GM23338 (cell line): Measurements from ENCODE around the gene PSMD2. TPM values are rescaled to one million over a fixed set of nuclear protein-coding genes. Genes with fewer than 3 reads are reported as not detected.

Experiments
- ATAC-seq: fragments of 200-7000 bp; cut with Tn5 transposase; 3 replicates; pipeline ENCODE4 v1.9.1; 2020
- DNase-seq: peaks from one replicate; pipeline ENCODE4 v3.0.0-alpha.2; 2015; ENCODE audit warnings: low spot score
- H2AFZ ChIP-seq: fragments of 200-600 bp; sonication (generic); 2 replicates; pipeline ENCODE4 v1.8.0; 2016; ENCODE audit warnings: antibody characterized with exemption, mild to moderate bottlenecking, moderate library complexity
- H3F3A ChIP-seq: fragments of 200-600 bp; sonication (generic); replicated peaks from 2 replicates; pipeline ENCODE4 v1.8.0; 2017; ENCODE audit warnings: antibody characterized with exemption, mixed run types, low read depth
- H3K27ac ChIP-seq: fragments of 200-600 bp; sonication (generic); 2 replicates; pipeline ENCODE4 v1.6.1; 2016; ENCODE audit warnings: low read depth
- H3K27me3 ChIP-seq: fragments of 200-600 bp; sonication (generic); 2 replicates; pipeline ENCODE4 v1.8.0; 2016; ENCODE audit warnings: mild to moderate bottlenecking, mixed run types, moderate library complexity; ENCODE audit not compliant: insufficient read depth
- H3K36me3 ChIP-seq: fragments of 200-600 bp; sonication (generic); 2 replicates; pipeline ENCODE4 v1.8.0; 2016; ENCODE audit warnings: mild to moderate bottlenecking; ENCODE audit not compliant: insufficient read depth
- H3K4me1 ChIP-seq: fragments of 200-600 bp; sonication (generic); 2 replicates; pipeline ENCODE4 v1.8.0; 2016; ENCODE audit warnings: mild to moderate bottlenecking, moderate library complexity; ENCODE audit not compliant: insufficient read depth
- H3K4me2 ChIP-seq: fragments of 200-600 bp; sonication (generic); 2 replicates; pipeline ENCODE4 v1.7.1; 2017; ENCODE audit warnings: mixed run types
- H3K4me3 ChIP-seq: fragments of 200-600 bp; sonication (generic); 2 replicates; pipeline ENCODE4 v1.6.1; 2016; ENCODE audit warnings: mixed run types
- H3K79me2 ChIP-seq: fragments of 200-600 bp; sonication (generic); replicated peaks from 2 replicates; pipeline ENCODE4 v1.8.0; 2017; ENCODE audit warnings: mild to moderate bottlenecking; ENCODE audit not compliant: insufficient read depth
- H3K9me2 ChIP-seq: fragments of 200-600 bp; sonication (generic); 2 replicates; pipeline ENCODE4 v1.8.0; 2017; ENCODE audit not compliant: insufficient read depth
- H4K20me1 ChIP-seq: fragments of 200-600 bp; sonication (generic); replicated peaks from 2 replicates; pipeline ENCODE4 v1.8.0; 2017; ENCODE audit warnings: mild to moderate bottlenecking; ENCODE audit not compliant: insufficient read depth
- H3K27ac Mint-ChIP-seq: 2 replicates; pipeline ENCODE4 v1.8.0; 2020; ENCODE audit warnings: inconsistent platforms, mild to moderate bottlenecking, moderate library complexity, mixed read lengths
- H3K27me3 Mint-ChIP-seq: 3 replicates; pipeline ENCODE4 v1.8.0; 2022; ENCODE audit warnings: low read depth, mild to moderate bottlenecking, moderate library complexity, mixed read lengths, inconsistent platforms; ENCODE audit not compliant: insufficient read depth, poor library complexity
- H3K36me3 Mint-ChIP-seq: 3 replicates; pipeline ENCODE4 v1.8.0; 2021; ENCODE audit warnings: low read depth, mild to moderate bottlenecking, inconsistent platforms, moderate library complexity, mixed read lengths
- H3K4me1 Mint-ChIP-seq: 3 replicates; pipeline ENCODE4 v1.8.0; 2020; ENCODE audit warnings: mild to moderate bottlenecking, inconsistent platforms, mixed read lengths
- H3K4me3 Mint-ChIP-seq: 3 replicates; pipeline ENCODE4 v1.8.0; 2021; ENCODE audit warnings: moderate library complexity, mild to moderate bottlenecking, inconsistent platforms, mixed read lengths
- H3K9me3 Mint-ChIP-seq: 3 replicates; pipeline ENCODE4 v1.8.0; 2020; ENCODE audit warnings: moderate library complexity, mild to moderate bottlenecking, inconsistent platforms, mixed read lengths
- CREB1 ChIP-seq: fragments of 250-450 bp; sonication (Bioruptor Pico); IDR thresholded peaks from 2 replicates; pipeline ENCODE4 v1.5.0; 2020; ENCODE audit warnings: low read depth, mild to moderate bottlenecking, moderate library complexity
- ETS1 ChIP-seq: IDR thresholded peaks from 2 replicates; pipeline ENCODE4 v1.6.1; 2016; ENCODE audit warnings: antibody characterized with exemption
- EZH2 ChIP-seq: fragments of 200-600 bp; sonication (generic); IDR thresholded peaks from one replicate; pipeline ENCODE4 v1.8.0; 2017; ENCODE audit warnings: antibody characterized with exemption, mild to moderate bottlenecking, low read depth; ENCODE audit not compliant: unreplicated experiment
- EZH2phosphoT487 ChIP-seq: fragments of 200-600 bp; sonication (generic); IDR thresholded peaks from one replicate; pipeline ENCODE4 v1.8.1; 2018; ENCODE audit warnings: antibody characterized with exemption; ENCODE audit not compliant: unreplicated experiment
- NANOG ChIP-seq: IDR thresholded peaks from 2 replicates; pipeline ENCODE4 v1.6.1; 2016; ENCODE audit warnings: antibody characterized with exemption, borderline replicate concordance
- POLR2AphosphoS5 ChIP-seq: IDR thresholded peaks from 2 replicates; pipeline ENCODE4 v1.6.1; 2016; ENCODE audit warnings: antibody characterized with exemption, low read depth
- STAT1 ChIP-seq: IDR thresholded peaks from one replicate; pipeline ENCODE4 v1.6.1; 2016; ENCODE audit warnings: antibody characterized with exemption; ENCODE audit not compliant: unreplicated experiment
- ZNF114 ChIP-seq: fragments of 250-450 bp; sonication (Bioruptor Pico); IDR thresholded peaks from 2 replicates; pipeline ENCODE4 v1.5.0; 2020; ENCODE audit warnings: mild to moderate bottlenecking, moderate library complexity
- ZNF331 ChIP-seq: fragments of 250-450 bp; sonication (Bioruptor Pico); IDR thresholded peaks from 2 replicates; pipeline ENCODE4 v1.5.0; 2020; ENCODE audit warnings: low read depth, mild to moderate bottlenecking, moderate library complexity
- polyA plus RNA-seq: library from polyadenylated mRNA; unstranded; fragments of >200 nt; fragmentation: Nextera tagmentation; extraction: Ambion mirVana; gene quantifications from 2 replicates; pipeline ENCODE4 v1.2.1, GENCODE V29; 2016
- total RNA-seq: library from RNA; depleted of rRNA; stranded (reverse); fragments of >200 nt; shearing (Covaris generic); gene quantifications from 2 replicates; pipeline ENCODE4 v1.2.3, GENCODE V29; 2014

PSMD2 gene
- total and polyA plus RNA-seq, 2 experiments from 2014 or later, result 117 to 507 TPM

DNA sequence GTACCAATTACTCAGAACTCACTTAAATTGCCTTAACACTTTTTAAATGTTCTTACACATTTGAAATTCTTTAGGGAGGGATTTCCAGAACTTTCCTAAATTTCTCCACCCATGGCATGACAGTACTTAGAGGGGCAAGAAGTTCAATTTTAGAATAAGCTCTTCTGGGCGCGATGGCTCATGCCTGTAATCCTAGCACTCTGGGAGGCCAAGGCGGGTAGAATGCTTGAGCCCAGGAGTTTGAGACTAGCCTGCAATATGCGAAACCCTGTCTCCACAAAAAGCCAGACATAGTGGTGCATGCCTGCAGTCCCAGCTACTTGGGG, 49.0 kb downstream of the PSMD2 start:
- Histone ChIP-seq H3K27me3 (no peaks in the 10 kb centered on the region), H3K27ac (peak overlapping the region; percentile 59; the same call in 1 of the 2 replicates), H4K20me1 (peaks cover 7% of the 10 kb centered on the region; the same call in 1 of the 2 replicates), H3K4me2 (no peak overlapping the region), H3K36me3 (no peaks in the 10 kb centered on the region), H3K9me2 (no peaks in the 10 kb centered on the region), H3K4me1 (peaks cover 10% of the 10 kb centered on the region; the same call in 1 of the 2 replicates), H2AFZ (no peak overlapping the region), H3F3A (no peaks in the 10 kb centered on the region), H3K79me2 (no peaks in the 10 kb centered on the region), H3K4me3 (no peak overlapping the region)
- H3K4me3 Mint-ChIP-seq, result no peak overlapping the region
- no peaks in the 10 kb centered on the region for H3K9me3 Mint-ChIP-seq
- peaks cover 22% of the 10 kb centered on the region for H3K4me1 Mint-ChIP-seq
- H3K27me3 Mint-ChIP-seq, result peaks cover 8% of the 10 kb centered on the region
- ATAC-seq (no peak), DNase-seq (no peak)
- TF ChIP-seq ETS1, result no peak
- no peak for TF ChIP-seq NANOG
- TF ChIP-seq ZNF331 (CRISPR knock-in tag), result no peak
- no peak for TF ChIP-seq POLR2AphosphoS5
- TF ChIP-seq CREB1, result no peak
- H3K36me3 Mint-ChIP-seq, result peaks cover 25% of the 10 kb centered on the region
- no peak overlapping the region for H3K27ac Mint-ChIP-seq

DNA sequence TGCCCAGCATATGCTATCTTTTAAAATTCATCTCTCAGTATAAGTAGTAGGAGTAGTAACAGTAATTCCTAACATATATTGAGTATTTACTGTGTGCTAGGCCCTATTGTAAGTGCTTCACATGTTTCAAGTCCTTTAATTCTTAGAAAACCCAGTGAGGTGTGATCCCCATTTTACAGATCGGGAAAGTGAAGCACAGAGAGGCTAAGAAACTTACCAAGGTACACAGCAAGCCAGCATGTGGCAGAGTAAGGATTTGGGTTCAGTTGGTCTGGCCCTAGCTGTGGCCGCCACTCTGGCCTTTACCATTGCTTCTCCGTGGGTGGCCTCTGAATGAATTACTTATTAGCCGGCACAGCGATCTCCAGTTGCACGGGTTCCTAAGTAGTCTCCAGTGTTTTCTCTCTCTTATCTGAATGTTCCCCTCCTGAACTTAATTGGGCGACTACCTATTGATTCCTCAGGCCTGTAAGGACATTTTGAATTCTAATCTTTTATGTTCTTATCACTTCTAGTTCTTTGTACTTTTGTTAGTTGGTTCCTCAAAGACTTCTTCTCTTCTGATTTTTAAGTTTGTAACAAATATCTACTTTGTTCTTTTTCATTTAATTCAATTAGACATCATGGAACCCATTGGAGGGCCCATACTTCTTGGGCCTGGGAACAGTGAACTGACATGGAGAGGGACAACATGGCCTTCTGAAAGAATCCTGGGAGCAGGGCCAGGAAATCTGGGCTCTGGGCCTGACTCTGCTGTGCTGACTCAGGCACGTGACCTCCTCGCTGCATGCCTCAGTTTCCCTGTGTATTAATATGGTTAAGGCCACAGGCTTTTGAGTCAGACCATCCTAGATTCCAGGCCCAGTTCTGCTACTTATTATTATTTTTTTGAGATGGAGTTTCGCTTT, 50.8 kb downstream of the PSMD2 start:
- ATAC-seq, result no peak
- H3K4me1 Mint-ChIP-seq, result peaks cover 17% of the 10 kb centered on the region
- H3K9me3 Mint-ChIP-seq, result no peaks in the 10 kb centered on the region
- no peak overlapping the region for H3K4me3 ChIP-seq
- no peak overlapping the region for H3K27ac Mint-ChIP-seq
- no peaks in the 10 kb centered on the region for H3K27me3 ChIP-seq
- peaks cover 8% of the 10 kb centered on the region for H3K27me3 Mint-ChIP-seq
- H3K4me2 ChIP-seq, result no peak overlapping the region
- H3K4me3 Mint-ChIP-seq, result no peak overlapping the region
- H3K79me2 ChIP-seq, result no peaks in the 10 kb centered on the region
- no peak overlapping the region for H2AFZ ChIP-seq
- no peak for TF ChIP-seq NANOG
- no peak for TF ChIP-seq EZH2
- no peak for TF ChIP-seq ZNF331 (CRISPR knock-in tag)
- no peak for TF ChIP-seq EZH2phosphoT487
- no peak for TF ChIP-seq STAT1
- H3F3A ChIP-seq, result no peaks in the 10 kb centered on the region
- peaks cover 7% of the 10 kb centered on the region; the same call in 1 of the 2 replicates for H4K20me1 ChIP-seq
- peaks cover 9% of the 10 kb centered on the region; the same call in 1 of the 2 replicates for H3K4me1 ChIP-seq
- H3K36me3 Mint-ChIP-seq, result peaks cover 21% of the 10 kb centered on the region
- no peak for DNase-seq
- no peaks in the 10 kb centered on the region for H3K36me3 ChIP-seq
- no peaks in the 10 kb centered on the region for H3K9me2 ChIP-seq
- no peak overlapping the region for H3K27ac ChIP-seq

- Histone ChIP-seq H3K27ac (peak overlapping the region; percentile 50; the same call in 1 of the 2 replicates), H2AFZ (no peak overlapping the region), H3K79me2 (no peaks in the 10 kb centered on the region), H3K4me1 (peaks cover 6% of the 10 kb centered on the region; the same call in 1 of the 2 replicates), H3K36me3 (no peaks in the 10 kb centered on the region), H3K9me2 (no peaks in the 10 kb centered on the region), H3F3A (0 out of 2 replicates have a peak, but pooled peaks cover 2% of the 10 kb centered on the region), H3K27me3 (no peaks in the 10 kb centered on the region), H4K20me1 (peaks cover 7% of the 10 kb centered on the region; the same call in 1 of the 2 replicates), H3K4me3 (no peak overlapping the region), H3K4me2 (no peak overlapping the region)
- H3K27ac Mint-ChIP-seq, result no peak overlapping the region
- no peak for ATAC-seq
- DNase-seq, result no peak
- peaks cover 27% of the 10 kb centered on the region for H3K36me3 Mint-ChIP-seq
- no peak overlapping the region for H3K4me3 Mint-ChIP-seq
- H3K4me1 Mint-ChIP-seq, result peaks cover 11% of the 10 kb centered on the region
- H3K27me3 Mint-ChIP-seq, result peaks cover 5% of the 10 kb centered on the region
- no peaks in the 10 kb centered on the region for H3K9me3 Mint-ChIP-seq
- TF ChIP-seq ZNF114 (CRISPR knock-in tag), result no peak
- TF ChIP-seq ETS1, result no peak
- no peak for TF ChIP-seq POLR2AphosphoS5
- no peak for TF ChIP-seq CREB1
- no peak for TF ChIP-seq STAT1
- no peak for TF ChIP-seq EZH2phosphoT487
Measured at GRCh38 chr3:184350618-184351017, 51.6 kb downstream of the PSMD2 start.
